ENCODE measurements around the gene OR2T5.
"Not testable (repeated sequence)": the region's sequence is repeated elsewhere in the genome, so short reads cannot be mapped to it uniquely, and the experiment has no call there.

Gene OR2T5

GRCh38 chr1:248500305-248501035 is 12.1 kb downstream of the OR2T5 start:
- DNase-seq: not testable (repeated sequence)

- DNase-seq: not testable (repeated sequence)
Measured at GRCh38 chr1:248507773-248508172, 19.4 kb downstream of the OR2T5 start, which contains the start of gene OR2G6. Gene OR2G6, plus strand, starts transcription at chr1:248508073. Its CDS starts 13,574 bp downstream, at chr1:248521647.

GRCh38 chr1:248510217-248510616 is 21.8 kb downstream of the OR2T5 start:
- DNase-seq: not testable (repeated sequence)

- no peak for DNase-seq
Measured at GRCh38 chr1:248521856-248522255, 33.5 kb downstream of the OR2T5 start.

GRCh38 chr1:248537449-248537848 is 49.1 kb downstream of the OR2T5 start:
- DNase-seq: not testable (repeated sequence)

Measured in anterior cingulate cortex (tissue), 58 donors.